G401 (cell line): ENCODE data around the gene JMJD8. TPM values are rescaled to one million over a fixed set of nuclear protein-coding genes. Genes with fewer than 3 reads are reported as not detected.

Experiments used
- DNase-seq: peaks from one replicate; pipeline ENCODE4 v3.0.0-alpha.2; 2015; ENCODE audit warnings: low spot score
- in situ Hi-C: cut with HindIII; loops from 2 replicates; pipeline ENCODE4 v1.10.0; 2016; ENCODE audit warnings: low sequenced_read_pairs, mixed read lengths
- total RNA-seq: library from RNA; depleted of rRNA; stranded (reverse); fragments of >200 nt; shearing (Covaris generic); gene quantifications from 2 replicates; pipeline ENCODE4 v1.2.3, GENCODE V29; 2014

JMJD8 gene
- total RNA-seq, 1 experiment from 2014 or later: 4.0 TPM

GRCh38 chr16:671353-672131 is 12.6 kb downstream of the JMJD8 start:
- in situ Hi-C loops: no loop called here
- DNase-seq: no peak

GRCh38 chr16:670485-671352 is 13.4 kb downstream of the JMJD8 start:
- in situ Hi-C loops: no loop called here
- no peak for DNase-seq

GRCh38 chr16:669666-670065 is 14.5 kb downstream of the JMJD8 start:
- in situ Hi-C loops: no loop called here
- DNase-seq: no peak

GRCh38 chr16:668519-669171 is 15.5 kb downstream of the JMJD8 start:
- in situ Hi-C loops: no loop called here
- DNase-seq: no peak

GRCh38 chr16:667780-668518 is 16.2 kb downstream of the JMJD8 start, which contains the start of gene RHOT2:
Gene RHOT2 (plus strand): TSS chr16:668132. CDS start chr16:668200, 68 bp downstream.
- in situ Hi-C loops: no loop called here
- peak; percentile 92 for DNase-seq

DNA sequence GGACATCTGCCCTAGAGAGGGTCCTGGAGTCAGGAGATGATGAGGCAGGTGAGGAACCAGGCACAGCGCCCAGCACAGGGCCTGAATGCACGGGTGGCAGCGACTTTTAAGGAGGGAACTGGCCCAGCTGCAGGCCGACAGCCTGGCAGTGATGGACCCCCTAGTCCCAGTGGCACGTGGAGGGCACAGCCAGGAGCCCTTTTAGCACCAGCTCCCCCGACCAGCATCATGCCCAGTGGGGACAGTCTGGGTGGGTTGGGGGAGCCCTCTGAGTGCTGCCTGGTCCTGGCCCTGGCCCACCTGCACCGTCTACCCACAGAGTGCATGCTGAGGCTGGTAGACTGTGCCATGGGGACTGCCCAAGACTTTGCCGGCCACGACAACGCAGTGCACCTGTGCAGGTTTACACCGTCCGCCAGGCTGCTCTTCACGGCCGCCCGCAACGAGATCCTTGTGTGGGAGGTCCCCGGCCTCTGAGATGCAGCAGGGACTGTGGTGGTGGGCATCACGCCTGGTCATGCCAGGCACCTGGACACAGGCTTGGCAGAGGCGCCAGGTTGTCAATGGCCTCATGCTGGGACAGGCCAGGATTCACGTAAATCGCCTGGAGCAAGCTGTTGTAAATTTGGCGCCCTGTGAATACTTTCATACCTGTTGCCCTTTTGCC is 16.9 kb downstream of the JMJD8 start:
- in situ Hi-C loops: no loop called here
- no peak for DNase-seq

DNA sequence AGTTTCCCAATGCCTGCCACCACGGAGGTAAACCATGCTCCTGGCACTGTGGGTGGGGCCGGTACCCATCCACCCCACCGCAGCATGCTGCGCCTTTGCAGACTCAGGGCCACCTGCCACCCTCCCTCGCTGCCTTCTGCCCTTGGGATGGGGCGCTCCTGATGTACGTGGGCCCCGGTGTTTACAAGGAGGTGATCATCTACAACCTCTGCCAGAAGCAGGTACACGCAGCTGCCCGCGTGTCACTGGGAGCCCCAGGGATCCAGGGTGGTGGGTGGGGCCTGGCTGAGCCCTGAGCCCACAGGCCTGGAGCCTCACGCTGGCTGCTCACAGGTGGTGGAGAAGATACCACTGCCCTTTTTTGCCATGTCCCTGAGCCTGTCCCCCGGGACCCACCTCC is 17.6 kb downstream of the JMJD8 start:
- in situ Hi-C loops: no loop called here

DNA sequence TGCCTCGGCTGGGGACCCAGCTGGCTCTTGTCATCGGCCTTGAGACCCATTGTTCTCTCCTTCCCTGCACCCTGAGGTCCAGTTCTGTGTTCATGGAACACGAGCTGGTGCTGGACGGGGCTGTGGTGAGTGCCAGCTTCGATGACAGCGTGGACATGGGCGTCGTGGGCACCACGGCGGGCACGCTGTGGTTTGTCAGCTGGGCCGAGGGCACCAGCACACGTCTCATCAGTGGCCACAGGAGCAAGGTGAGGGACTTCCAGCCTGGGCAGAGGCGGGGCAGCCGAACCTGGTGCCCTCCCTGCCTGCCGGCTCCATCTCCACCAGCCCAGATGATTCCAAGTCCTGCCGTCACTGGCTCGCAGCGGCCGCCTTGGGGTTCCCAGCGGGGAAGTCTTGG is 21.5 kb downstream of the JMJD8 start:
- in situ Hi-C loops: no loop called here
- no peak for DNase-seq

More for the DNA sequence above, 17.6 kb downstream of the JMJD8 start:
- DNase-seq: no peak

DNA sequence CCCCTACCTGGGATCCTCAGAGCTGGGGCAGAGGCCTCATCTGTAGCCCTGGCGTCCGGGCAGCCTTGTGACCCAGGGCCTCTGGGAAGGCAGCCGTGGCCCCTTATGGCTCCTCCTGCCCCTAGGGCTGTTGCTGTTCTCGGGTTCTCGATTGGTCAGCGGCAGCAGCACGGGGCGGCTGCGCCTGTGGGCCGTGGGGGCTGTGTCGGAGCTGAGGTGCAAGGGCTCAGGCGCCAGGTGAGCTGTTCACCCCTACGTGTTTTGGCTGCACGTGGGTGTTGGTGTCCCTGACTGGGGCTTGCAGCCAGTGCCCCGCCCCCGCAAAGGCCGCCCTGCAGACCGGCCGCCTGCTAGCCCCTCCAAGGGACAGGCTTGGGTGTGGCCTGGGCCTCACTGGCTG is 22.0 kb downstream of the JMJD8 start:
- DNase-seq: no peak
- in situ Hi-C loops: no loop called here

- DNase-seq: no peak
- in situ Hi-C loops: no loop called here
These were observed 22.8 kb downstream of the JMJD8 start for GRCh38 chr16:661184-661821.

- in situ Hi-C loops: no loop called here
These were observed 23.5 kb downstream of the JMJD8 start for GRCh38 chr16:660459-661183.

GRCh38 chr16:660132-660458 is 24.0 kb downstream of the JMJD8 start:
- in situ Hi-C loops: no loop called here
- DNase-seq: no peak

More at GRCh38 chr16:660459-661183, 23.5 kb downstream of the JMJD8 start:
- DNase-seq: peak; percentile 82

GRCh38 chr16:659618-660017 is 24.5 kb downstream of the JMJD8 start:
- in situ Hi-C loops: no loop called here
- no peak for DNase-seq

DNA sequence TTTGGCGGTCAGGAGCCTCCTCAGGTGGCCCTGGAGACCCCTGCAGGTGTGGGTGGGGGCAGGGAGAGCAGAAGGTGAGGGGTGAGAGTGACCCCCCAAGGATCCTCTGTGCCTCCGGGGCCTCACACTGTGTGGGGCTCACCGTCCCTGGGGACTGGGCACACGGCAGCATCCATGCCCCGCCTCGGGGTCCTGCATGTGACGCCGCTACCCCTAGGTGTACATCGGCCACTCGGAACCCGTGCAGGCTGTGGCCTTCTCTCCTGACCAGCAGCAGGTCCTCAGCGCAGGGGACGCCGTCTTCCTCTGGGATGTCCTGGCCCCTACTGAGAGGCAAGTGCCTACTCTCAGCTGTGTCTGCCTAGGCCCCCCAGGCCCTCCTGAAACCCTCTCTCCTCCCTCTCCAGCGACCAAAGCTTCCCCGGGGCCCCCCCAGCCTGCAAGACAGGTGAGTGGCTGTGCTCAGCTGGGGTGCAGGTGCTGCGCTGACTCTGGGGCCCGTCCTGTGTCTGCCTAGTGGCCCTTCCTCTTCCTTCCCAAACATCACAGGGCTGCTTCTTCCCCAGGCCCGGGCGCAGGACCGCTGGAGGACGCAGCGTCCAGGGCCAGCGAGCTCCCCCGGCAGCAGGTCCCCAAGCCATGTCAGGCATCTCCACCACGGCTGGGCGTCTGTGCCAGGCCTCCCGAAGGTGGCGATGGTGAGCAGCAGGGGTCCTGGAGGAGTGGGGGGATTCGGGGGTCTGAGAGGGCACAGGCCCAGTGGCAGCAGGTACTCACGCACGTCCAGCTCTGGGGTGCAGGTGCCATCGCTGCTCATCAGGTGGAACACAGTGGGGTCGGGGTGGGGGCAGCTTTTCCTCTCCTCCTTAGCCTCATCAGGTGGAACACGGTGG is 25.2 kb downstream of the JMJD8 start:
- DNase-seq: no peak
- in situ Hi-C loops: no loop called here

DNA sequence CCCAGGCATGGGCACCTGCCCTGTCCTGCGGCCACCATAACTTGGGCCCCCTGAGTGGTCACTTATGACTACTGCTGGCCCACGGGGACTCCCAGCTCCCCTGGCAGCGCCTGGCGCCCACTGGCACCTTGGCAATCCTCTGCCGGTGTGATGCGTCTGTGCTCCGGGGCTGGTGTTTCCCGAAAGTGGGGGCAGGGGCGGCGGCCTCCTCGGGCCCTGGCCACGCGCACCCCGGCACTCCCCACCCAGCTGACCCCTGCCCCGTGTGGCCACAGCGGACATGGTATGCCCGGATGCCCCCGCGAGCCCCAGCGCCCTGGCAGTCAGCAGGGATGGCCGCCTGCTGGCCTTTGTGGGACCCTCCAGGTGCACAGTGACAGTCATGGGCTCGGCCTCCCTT is 26.6 kb downstream of the JMJD8 start:
- in situ Hi-C loops: no loop called here

DNA sequence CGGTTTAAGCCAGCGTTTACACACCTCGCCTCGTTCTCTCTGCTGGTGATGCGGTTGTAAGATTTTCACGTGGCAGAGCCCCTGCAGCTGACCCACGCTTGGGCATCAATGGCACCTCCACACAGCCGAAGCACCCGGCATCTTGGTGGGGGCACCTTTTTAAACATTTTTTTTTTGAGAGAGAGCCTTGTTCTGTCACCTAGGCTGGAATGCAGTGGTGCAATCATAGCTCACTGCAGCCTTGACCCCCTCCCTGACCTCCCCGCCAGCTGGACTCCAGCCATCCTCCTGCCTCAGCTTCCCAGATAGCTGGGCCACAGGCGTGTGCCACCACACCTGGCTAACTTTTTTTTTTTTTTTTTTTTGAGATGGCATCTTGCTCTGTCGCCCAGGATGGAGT is 30.1 kb downstream of the JMJD8 start:
- in situ Hi-C loops: no loop called here
- no peak for DNase-seq

More for the DNA sequence above, 26.6 kb downstream of the JMJD8 start:
- DNase-seq: no peak
